ENCODE results near the gene PCMTD2. TPM values are rescaled to one million over a fixed set of nuclear protein-coding genes. Genes with fewer than 3 reads are reported as not detected.

The PCMTD2 gene
- polyA plus RNA-seq, 1 of the 3 experiments (the other 2 are of a cell fraction), result 50.7 TPM

DNA sequence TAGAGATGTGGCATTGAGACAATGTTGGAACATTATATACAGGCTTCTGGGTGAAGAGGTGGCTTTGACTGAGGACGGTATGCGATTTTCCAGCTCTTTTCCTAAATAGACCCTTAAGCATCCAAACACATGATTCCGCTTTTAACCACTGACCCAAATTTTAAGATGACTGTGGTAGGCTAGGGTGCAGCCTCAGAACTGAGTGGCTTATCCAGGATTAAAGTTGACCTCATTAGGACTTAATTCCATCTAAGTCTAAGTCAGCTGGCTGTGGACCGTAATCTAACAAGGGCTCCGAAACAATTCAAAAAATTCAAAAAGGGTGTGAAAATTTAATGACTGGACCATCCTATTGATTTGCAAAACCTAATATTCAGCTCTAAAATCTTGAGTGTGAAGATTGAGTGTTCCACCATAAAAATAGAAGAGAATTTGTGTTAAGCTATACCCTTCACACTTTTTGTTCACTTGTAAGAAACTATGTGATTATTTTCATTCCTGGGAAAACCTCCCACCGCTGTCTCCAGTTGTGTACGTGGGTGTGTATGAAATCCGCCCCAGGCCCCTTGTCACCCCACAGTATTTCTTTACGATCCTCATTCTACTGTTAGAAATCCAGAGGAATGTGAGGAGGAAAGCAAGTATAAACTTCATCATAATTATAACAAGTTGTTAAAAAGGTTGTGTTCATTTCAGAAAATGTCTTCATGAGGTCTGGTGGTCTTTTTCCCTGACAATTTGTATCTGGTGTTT lies 2.7 kb downstream of the PCMTD2 start:
- H3F3A ChIP-seq (replicated peaks; ENCODE audit: insufficient read depth), result no peaks in the 10 kb centered on the region
- no peak overlapping the region for H3K27ac ChIP-seq (ENCODE audit: low read depth in 2 of 2, low read length in 1 of 2)
- no peaks in the 10 kb centered on the region for H3K9me2 ChIP-seq
- WGBS (ENCODE audit: low lambda C conversion rate), result 94% methylated on average over 9 of the region's 9 CpGs
- no peak for DNase-seq
- TF ChIP-seq TAF1 (IDR thresholded peaks at IDR 0.05; ENCODE audit: borderline replicate concordance, low read depth, low read length) (no peak), FOXM1 (IDR thresholded peaks at IDR 0.05; ENCODE audit: low read depth) (no peak), POLR2AphosphoS5 (IDR thresholded peaks at IDR 0.05; ENCODE audit: low read depth, low read length) (no peak), CHD2 (IDR thresholded peaks at IDR 0.05; ENCODE audit: low read length, partially characterized antibody) (no peak), GATA2 (CRISPR knock-in tag; IDR thresholded peaks at IDR 0.05) (no peak), TCF12 (IDR thresholded peaks at IDR 0.05) (no peak), NFIC (IDR thresholded peaks at IDR 0.05; ENCODE audit: borderline replicate concordance) (no peak), RFX5 (IDR thresholded peaks at IDR 0.05; ENCODE audit: low read length) (no peak), RXRA (IDR thresholded peaks at IDR 0.05; ENCODE audit: borderline replicate concordance, low read depth) (no peak), GABPA (IDR thresholded peaks at IDR 0.05; ENCODE audit: low read depth) (no peak), YY1 (IDR thresholded peaks at IDR 0.05; ENCODE audit: low read depth) (no peak), RCOR1 (IDR thresholded peaks at IDR 0.05; ENCODE audit: low read length) (no peak), MEF2A (IDR thresholded peaks at IDR 0.05; ENCODE audit: borderline replicate concordance, low read depth) (no peak)
- TF ChIP-seq, protein P1, sequence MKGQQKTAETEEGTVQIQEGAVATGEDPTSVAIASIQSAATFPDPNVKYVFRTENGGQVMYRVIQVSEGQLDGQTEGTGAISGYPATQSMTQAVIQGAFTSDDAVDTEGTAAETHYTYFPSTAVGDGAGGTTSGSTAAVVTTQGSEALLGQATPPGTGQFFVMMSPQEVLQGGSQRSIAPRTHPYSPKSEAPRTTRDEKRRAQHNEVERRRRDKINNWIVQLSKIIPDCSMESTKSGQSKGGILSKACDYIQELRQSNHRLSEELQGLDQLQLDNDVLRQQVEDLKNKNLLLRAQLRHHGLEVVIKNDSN (IDR thresholded peaks at IDR 0.05; ENCODE audit: borderline replicate concordance, low read depth), result no peak
- TF ChIP-seq, protein P2, sequence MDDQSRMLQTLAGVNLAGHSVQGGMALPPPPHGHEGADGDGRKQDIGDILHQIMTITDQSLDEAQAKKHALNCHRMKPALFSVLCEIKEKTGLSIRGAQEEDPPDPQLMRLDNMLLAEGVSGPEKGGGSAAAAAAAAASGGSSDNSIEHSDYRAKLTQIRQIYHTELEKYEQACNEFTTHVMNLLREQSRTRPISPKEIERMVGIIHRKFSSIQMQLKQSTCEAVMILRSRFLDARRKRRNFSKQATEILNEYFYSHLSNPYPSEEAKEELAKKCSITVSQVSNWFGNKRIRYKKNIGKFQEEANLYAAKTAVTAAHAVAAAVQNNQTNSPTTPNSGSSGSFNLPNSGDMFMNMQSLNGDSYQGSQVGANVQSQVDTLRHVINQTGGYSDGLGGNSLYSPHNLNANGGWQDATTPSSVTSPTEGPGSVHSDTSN (IDR thresholded peaks at IDR 0.05), result no peak
- TF ChIP-seq, protein P3, sequence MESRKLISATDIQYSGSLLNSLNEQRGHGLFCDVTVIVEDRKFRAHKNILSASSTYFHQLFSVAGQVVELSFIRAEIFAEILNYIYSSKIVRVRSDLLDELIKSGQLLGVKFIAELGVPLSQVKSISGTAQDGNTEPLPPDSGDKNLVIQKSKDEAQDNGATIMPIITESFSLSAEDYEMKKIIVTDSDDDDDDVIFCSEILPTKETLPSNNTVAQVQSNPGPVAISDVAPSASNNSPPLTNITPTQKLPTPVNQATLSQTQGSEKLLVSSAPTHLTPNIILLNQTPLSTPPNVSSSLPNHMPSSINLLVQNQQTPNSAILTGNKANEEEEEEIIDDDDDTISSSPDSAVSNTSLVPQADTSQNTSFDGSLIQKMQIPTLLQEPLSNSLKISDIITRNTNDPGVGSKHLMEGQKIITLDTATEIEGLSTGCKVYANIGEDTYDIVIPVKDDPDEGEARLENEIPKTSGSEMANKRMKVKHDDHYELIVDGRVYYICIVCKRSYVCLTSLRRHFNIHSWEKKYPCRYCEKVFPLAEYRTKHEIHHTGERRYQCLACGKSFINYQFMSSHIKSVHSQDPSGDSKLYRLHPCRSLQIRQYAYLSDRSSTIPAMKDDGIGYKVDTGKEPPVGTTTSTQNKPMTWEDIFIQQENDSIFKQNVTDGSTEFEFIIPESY (IDR thresholded peaks at IDR 0.05; ENCODE audit: borderline replicate concordance, low read depth), result no peak
- TF ChIP-seq, protein P4, sequence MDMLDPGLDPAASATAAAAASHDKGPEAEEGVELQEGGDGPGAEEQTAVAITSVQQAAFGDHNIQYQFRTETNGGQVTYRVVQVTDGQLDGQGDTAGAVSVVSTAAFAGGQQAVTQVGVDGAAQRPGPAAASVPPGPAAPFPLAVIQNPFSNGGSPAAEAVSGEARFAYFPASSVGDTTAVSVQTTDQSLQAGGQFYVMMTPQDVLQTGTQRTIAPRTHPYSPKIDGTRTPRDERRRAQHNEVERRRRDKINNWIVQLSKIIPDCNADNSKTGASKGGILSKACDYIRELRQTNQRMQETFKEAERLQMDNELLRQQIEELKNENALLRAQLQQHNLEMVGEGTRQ (IDR thresholded peaks at IDR 0.05; ENCODE audit: borderline replicate concordance, low read depth, low read length), result no peak
- H3K9ac ChIP-seq, result no peak overlapping the region
- ChIA-PET POLR2A (no interaction called here), CTCF (interaction anchor here (0.8 to 1.3 kb wide), 5 partner anchors 9 to 188 kb away, joined by 3 to 4 read pairs (median 3); no protein-coding TSS in a partner anchor)
- H3K36me3 ChIP-seq (replicated peaks in 1 of 2; ENCODE audit: control insufficient read depth in 1 of 2, insufficient read depth in 2 of 2, low read length in 1 of 2), result peaks cover 0 to 2% of the 10 kb centered on the region in 2 experiments
- H4K20me1 ChIP-seq (ENCODE audit: insufficient read depth), result no peaks in the 10 kb centered on the region; the same call in 1 of the 2 replicates
- H3K4me2 ChIP-seq, result no peak overlapping the region
- H3K9me3 ChIP-seq, result no peaks in the 10 kb centered on the region
- H2AFZ ChIP-seq (ENCODE audit: low read depth), result no peak overlapping the region
- no peaks in the 10 kb centered on the region for H3K27me3 ChIP-seq (ENCODE audit: insufficient read depth)
- no peak overlapping the region for H3K4me3 ChIP-seq (ENCODE audit: low read depth in 2 of 2, low read length in 1 of 2)
- H3K4me1 ChIP-seq (ENCODE audit: control insufficient read depth in 1 of 2, insufficient read depth in 2 of 2, low read depth in 1 of 2, low read length in 1 of 2), result peaks cover 6 to 44% of the 10 kb centered on the region in 2 experiments; a peak in 3 of 4 replicates
- H3K79me2 ChIP-seq (ENCODE audit: insufficient read depth), result peaks cover 34% of the 10 kb centered on the region
